ENCODE data around the gene PRAME.
A peak's percentile ranks its signal among the peaks of the same experiment; 100 is the strongest.

PRAME gene

DNA sequence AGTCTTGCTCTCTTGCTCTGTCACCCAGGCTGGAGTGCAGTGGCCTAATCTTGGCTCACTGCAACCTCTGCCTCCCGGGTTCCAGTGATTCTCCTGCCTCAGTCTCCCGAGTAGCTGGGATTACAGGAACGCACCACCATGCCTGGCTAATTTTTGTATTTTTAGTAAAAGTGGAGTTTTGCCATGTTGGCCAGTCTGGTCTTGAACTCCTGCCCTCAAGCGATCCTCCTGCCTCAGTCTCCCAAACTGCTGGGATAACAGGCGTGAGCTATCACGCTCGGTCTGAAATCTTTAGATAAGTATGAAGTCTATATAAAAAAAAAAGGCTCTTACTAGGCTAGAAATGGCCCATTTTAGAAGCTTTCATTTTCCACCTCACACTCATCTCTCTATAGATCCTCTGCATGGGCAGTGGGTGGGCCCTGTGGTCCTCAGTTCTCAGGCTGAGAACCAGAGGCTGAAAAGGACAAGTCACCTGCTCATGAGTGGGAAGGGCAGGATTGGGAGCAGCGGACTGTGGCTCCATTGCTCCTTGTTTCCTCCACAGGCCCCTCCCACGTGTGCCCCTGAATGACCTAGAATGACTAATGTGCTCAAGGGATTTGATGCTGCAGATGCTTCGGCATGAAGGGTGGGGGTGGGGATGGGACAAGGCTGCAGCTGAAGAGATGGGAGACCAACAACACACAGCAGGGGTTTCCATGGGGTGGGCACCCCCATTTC, 19.8 kb upstream of the PRAME start:
- TF ChIP-seq CREB1 (IDR thresholded peaks at IDR 0.05; ENCODE audit: low read depth) (no peak), TEAD4 (IDR thresholded peaks at IDR 0.05) (no peak), TAF1 (IDR thresholded peaks at IDR 0.05; ENCODE audit: low read depth) (no peak), YY1 (IDR thresholded peaks at IDR 0.05; ENCODE audit: low read depth) (no peak), FOXM1 (IDR thresholded peaks at IDR 0.05; ENCODE audit: borderline replicate concordance, low read depth) (no peak), ZBTB7A (IDR thresholded peaks at IDR 0.05; ENCODE audit: low read depth) (no peak), EGR1 (IDR thresholded peaks at IDR 0.05) (no peak)
- TF ChIP-seq, protein P1, sequence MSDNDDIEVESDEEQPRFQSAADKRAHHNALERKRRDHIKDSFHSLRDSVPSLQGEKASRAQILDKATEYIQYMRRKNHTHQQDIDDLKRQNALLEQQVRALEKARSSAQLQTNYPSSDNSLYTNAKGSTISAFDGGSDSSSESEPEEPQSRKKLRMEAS (IDR thresholded peaks at IDR 0.05) = no peak
- TF ChIP-seq, protein P2, sequence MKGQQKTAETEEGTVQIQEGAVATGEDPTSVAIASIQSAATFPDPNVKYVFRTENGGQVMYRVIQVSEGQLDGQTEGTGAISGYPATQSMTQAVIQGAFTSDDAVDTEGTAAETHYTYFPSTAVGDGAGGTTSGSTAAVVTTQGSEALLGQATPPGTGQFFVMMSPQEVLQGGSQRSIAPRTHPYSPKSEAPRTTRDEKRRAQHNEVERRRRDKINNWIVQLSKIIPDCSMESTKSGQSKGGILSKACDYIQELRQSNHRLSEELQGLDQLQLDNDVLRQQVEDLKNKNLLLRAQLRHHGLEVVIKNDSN (IDR thresholded peaks at IDR 0.05) = no peak
- TF ChIP-seq, protein P3, sequence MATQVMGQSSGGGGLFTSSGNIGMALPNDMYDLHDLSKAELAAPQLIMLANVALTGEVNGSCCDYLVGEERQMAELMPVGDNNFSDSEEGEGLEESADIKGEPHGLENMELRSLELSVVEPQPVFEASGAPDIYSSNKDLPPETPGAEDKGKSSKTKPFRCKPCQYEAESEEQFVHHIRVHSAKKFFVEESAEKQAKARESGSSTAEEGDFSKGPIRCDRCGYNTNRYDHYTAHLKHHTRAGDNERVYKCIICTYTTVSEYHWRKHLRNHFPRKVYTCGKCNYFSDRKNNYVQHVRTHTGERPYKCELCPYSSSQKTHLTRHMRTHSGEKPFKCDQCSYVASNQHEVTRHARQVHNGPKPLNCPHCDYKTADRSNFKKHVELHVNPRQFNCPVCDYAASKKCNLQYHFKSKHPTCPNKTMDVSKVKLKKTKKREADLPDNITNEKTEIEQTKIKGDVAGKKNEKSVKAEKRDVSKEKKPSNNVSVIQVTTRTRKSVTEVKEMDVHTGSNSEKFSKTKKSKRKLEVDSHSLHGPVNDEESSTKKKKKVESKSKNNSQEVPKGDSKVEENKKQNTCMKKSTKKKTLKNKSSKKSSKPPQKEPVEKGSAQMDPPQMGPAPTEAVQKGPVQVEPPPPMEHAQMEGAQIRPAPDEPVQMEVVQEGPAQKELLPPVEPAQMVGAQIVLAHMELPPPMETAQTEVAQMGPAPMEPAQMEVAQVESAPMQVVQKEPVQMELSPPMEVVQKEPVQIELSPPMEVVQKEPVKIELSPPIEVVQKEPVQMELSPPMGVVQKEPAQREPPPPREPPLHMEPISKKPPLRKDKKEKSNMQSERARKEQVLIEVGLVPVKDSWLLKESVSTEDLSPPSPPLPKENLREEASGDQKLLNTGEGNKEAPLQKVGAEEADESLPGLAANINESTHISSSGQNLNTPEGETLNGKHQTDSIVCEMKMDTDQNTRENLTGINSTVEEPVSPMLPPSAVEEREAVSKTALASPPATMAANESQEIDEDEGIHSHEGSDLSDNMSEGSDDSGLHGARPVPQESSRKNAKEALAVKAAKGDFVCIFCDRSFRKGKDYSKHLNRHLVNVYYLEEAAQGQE (IDR thresholded peaks at IDR 0.05; ENCODE audit: low read depth) = no peak

DNA sequence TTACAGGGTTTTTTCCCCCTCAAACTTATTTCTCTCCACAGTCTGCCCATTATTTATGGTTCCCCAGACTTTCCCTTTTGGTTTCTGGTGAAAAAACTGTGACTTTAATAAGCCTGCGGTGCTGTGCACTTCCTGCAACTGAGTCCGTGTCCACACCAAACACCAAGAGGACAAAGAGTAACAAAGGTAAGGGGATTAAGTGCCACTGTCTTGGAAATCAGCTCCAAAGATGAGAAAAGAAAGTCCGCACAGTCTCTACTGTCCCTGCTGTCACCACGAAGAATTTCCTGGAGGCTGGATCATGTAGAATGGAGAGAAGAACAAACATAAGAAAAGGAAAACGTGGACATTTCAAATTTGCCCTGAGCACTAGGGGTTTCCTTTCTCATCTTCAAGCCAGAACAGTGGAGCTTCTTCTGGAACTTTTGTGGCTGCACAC, 17.9 kb upstream of the PRAME start:
- TF ChIP-seq EP300 (IDR thresholded peaks at IDR 0.05; ENCODE audit: borderline replicate concordance) = no peak
- no peak for TF ChIP-seq RAD21 (IDR thresholded peaks at IDR 0.05; ENCODE audit: low read depth)
- TF ChIP-seq, protein P3 (IDR thresholded peaks at IDR 0.05; ENCODE audit: low read depth) = no peak
- no peak for TF ChIP-seq YY1 (IDR thresholded peaks at IDR 0.05; ENCODE audit: low read depth)
- TF ChIP-seq NFIC (IDR thresholded peaks at IDR 0.05) = no peak
- no peak for TF ChIP-seq ZBTB7A (IDR thresholded peaks at IDR 0.05; ENCODE audit: low read depth)
- no peak for TF ChIP-seq CEBPB (IDR thresholded peaks at IDR 0.05)
- TF ChIP-seq FOXM1 (IDR thresholded peaks at IDR 0.05; ENCODE audit: borderline replicate concordance, low read depth) = no peak
- no peak for TF ChIP-seq TAF1 (IDR thresholded peaks at IDR 0.05; ENCODE audit: low read depth)
- TF ChIP-seq TCF12 (IDR thresholded peaks at IDR 0.05; ENCODE audit: low read depth) = no peak
- TF ChIP-seq, protein P2 (IDR thresholded peaks at IDR 0.05) = no peak
- TF ChIP-seq TEAD4 (IDR thresholded peaks at IDR 0.05) = no peak
- TF ChIP-seq EGR1 (IDR thresholded peaks at IDR 0.05) = no peak
- TF ChIP-seq, protein P1 (IDR thresholded peaks at IDR 0.05) = no peak
- no peak for TF ChIP-seq CREB1 (IDR thresholded peaks at IDR 0.05; ENCODE audit: low read depth)

DNA sequence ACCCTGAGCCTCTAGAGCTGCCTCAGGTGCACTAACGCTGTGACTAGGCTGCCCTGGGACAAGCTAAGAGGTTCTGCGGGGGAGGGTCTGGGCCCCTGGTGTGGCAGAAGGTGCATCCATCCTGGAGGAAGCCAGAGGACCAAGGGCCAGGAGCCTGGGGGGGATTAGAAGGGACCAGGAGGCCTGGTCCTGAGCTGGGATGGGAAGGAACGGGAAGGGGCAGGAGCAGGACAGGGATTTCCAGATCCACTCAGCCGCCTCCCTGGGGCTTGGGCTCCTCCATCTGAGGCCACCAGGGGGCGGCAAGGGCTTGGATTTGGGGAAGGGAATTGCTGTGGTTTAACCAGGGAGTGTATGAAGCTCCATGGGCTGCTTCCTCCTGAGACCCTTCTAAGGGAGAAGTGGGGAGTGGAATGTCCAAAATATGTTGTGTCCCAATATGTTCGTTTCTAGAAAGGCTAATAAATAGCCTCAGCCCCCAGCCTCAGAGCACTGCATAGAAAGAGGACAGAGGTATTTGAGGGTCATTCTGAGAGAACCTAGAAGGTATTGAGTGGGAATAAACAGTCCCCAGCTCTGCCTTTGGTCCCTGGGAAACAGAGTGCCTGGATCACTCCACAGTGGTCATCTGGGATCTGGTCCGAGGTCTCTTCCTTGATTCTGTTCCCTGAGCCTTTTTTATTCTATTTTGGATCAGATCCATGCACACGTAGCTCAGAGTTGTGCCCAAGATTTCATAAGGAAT, 17.4 kb upstream of the PRAME start:
- TF ChIP-seq RAD21 (IDR thresholded peaks at IDR 0.05; ENCODE audit: low read depth) (peak; percentile 54), FOXM1 (IDR thresholded peaks at IDR 0.05; ENCODE audit: borderline replicate concordance, low read depth) (no peak)

DNA sequence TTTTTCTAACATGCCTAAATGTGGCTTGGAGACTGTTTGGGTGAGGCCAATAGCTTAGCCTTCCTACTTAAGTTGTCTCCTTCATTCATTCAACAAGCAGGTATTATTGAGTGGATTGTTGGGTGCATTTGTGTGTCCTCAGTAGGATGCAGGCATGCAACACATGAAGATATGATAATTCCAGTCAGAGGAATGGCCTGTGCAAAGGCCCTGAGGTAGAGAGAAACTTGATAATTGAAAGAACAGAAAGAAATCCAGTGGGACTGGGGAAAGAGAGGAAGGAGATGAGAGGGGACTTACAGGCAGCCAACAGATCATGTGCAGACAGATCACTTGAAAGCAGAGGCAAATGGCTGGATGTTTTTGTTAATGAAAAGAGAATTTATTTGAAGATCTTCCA, 15.3 kb upstream of the PRAME start:
- TF ChIP-seq CREB1 (IDR thresholded peaks at IDR 0.05; ENCODE audit: low read depth) (no peak), EP300 (IDR thresholded peaks at IDR 0.05; ENCODE audit: borderline replicate concordance) (no peak), TEAD4 (IDR thresholded peaks at IDR 0.05) (no peak), FOXM1 (IDR thresholded peaks at IDR 0.05; ENCODE audit: borderline replicate concordance, low read depth) (no peak)

DNA sequence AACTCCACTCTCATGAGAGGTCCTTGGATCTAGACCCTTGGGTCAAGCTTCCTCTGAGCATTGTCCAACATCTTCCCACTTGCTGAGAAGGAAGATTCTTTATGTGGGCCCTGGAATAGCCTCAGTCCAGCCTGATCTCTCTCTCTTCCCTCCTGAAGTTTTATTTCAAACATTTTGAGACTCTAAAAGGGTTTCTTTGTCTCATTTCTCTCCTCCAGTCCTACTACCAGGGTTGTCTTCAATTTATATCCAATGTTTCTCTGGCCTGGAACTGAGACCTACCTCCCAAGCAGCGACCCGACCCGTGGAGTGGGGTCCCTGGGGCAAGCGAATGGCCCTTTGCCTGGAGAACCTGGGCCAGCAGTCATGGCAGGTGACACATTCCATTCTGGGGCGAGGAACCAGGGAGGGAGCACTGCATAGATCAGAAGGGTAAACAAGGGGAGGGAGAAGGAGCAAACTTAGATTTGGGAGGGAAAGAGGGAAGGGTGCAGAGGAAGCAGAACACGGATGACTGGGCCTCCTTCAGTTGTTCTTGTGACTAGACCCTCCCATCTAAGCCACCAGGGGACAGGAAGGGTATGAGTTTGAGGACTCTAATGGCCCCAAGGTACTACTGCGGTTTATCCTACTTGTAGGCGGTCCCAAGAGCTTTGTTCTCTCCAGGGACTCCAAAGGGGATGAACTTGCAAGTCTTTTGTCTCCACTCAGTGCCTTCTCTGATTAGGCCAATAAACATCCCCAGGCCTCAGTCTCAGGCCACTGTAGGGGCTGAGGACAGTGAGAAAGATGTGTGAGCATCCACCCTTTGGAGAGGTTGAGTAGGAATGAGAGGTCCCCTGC, 14.2 kb upstream of the PRAME start:
- TF ChIP-seq, protein P1 (IDR thresholded peaks at IDR 0.05) = no peak
- TF ChIP-seq, protein P2 (IDR thresholded peaks at IDR 0.05) = no peak
- TF ChIP-seq CEBPB (IDR thresholded peaks at IDR 0.05) (no peak), TCF12 (IDR thresholded peaks at IDR 0.05; ENCODE audit: low read depth) (no peak), ZBTB7A (IDR thresholded peaks at IDR 0.05; ENCODE audit: low read depth) (no peak), NFIC (IDR thresholded peaks at IDR 0.05) (no peak), TAF1 (IDR thresholded peaks at IDR 0.05; ENCODE audit: low read depth) (no peak), YY1 (IDR thresholded peaks at IDR 0.05; ENCODE audit: low read depth) (no peak), CREB1 (IDR thresholded peaks at IDR 0.05; ENCODE audit: low read depth) (no peak), EGR1 (IDR thresholded peaks at IDR 0.05) (no peak), RAD21 (IDR thresholded peaks at IDR 0.05; ENCODE audit: low read depth) (no peak), FOXM1 (IDR thresholded peaks at IDR 0.05; ENCODE audit: borderline replicate concordance, low read depth) (no peak), EP300 (IDR thresholded peaks at IDR 0.05; ENCODE audit: borderline replicate concordance) (no peak), TEAD4 (IDR thresholded peaks at IDR 0.05) (no peak)
- TF ChIP-seq, protein P3 (IDR thresholded peaks at IDR 0.05; ENCODE audit: low read depth) = no peak

Data from Ishikawa (cell line).